ENCODE measurements around the gene FUT1. TPM values are rescaled to one million over a fixed set of nuclear protein-coding genes. Genes with fewer than 3 reads are reported as not detected.

Gene FUT1
- total and polyA plus RNA-seq, 2 of the 8 experiments (the other 6 are each of a cell fraction or from before 2014, with no cell fraction given) = 7.4 to 12.9 TPM

- DNase-seq (ENCODE audit: low read depth in 1 of 2, low spot score in 2 of 2) = no peak
- H3K4me3 ChIP-seq (ENCODE audit: extremely low read depth in 1 of 4, insufficient read depth in 2 of 4, low read depth in 3 of 4, low read length in 4 of 4) = no peak overlapping the region
- no peak overlapping the region for H2BK15ac ChIP-seq (ENCODE audit: low read length)
- ChIA-PET POLR2A (ENCODE audit: partially characterized antibody) (interaction anchor here (0.7 to 7.7 kb wide), 8 partner anchors 10 to 81 kb away, joined by 3 to 59 read pairs (median 8); partner anchors contain the start of gene FUT2), CTCF (ENCODE audit: partially characterized antibody) (interaction anchor here (1.1 to 8.2 kb wide), 7 partner anchors 11 to 474 kb away, joined by 4 to 53 read pairs (median 14); no protein-coding TSS in a partner anchor)
- no peaks in the 10 kb centered on the region for H3K27me3 ChIP-seq (replicated peaks in 1 of 4; ENCODE audit: control insufficient read depth in 3 of 4, extremely low read depth in 1 of 4, insufficient read depth in 3 of 4, low read length in 3 of 4)
- no peak overlapping the region for H3K4ac ChIP-seq (replicated peaks; ENCODE audit: insufficient read length, low read depth, low read length)
- no peak overlapping the region for H2AK5ac ChIP-seq (ENCODE audit: low read depth, low read length)
- no peak overlapping the region for H4K8ac ChIP-seq (ENCODE audit: extremely low read depth, insufficient read depth, low read length)
- peaks cover 15% of the 10 kb centered on the region; the same call in 1 of the 2 replicates for H3K23me2 ChIP-seq (ENCODE audit: low read depth, low read length)
- no peak overlapping the region for H3K4me2 ChIP-seq (ENCODE audit: insufficient read depth in 1 of 2, low read depth in 2 of 2, low read length in 2 of 2)
- no peak overlapping the region for H2BK120ac ChIP-seq (replicated peaks; ENCODE audit: low read depth, low read length)
- H3K27ac ChIP-seq (ENCODE audit: low read depth, low read length) = no peak overlapping the region
- H3K23ac ChIP-seq (ENCODE audit: insufficient read length) = no peak overlapping the region
- H3K9ac ChIP-seq (replicated peaks in 1 of 4; ENCODE audit: extremely low read depth in 1 of 4, low read depth in 3 of 4, low read length in 3 of 4) = no peak overlapping the region
- no peak overlapping the region for H2BK5ac ChIP-seq (ENCODE audit: low read depth, low read length)
- H3K18ac ChIP-seq (ENCODE audit: extremely low read depth, low read length) = no peak overlapping the region
- H2BK20ac ChIP-seq (ENCODE audit: low read length) = no peak overlapping the region
- no peaks in the 10 kb centered on the region for H3K79me2 ChIP-seq (ENCODE audit: control insufficient read depth in 1 of 2, insufficient read depth in 2 of 2, low read length in 2 of 2)
- peaks cover 0 to 15% (median 3%) of the 10 kb centered on the region in 4 experiments; a peak in 4 of 7 replicates for H3K4me1 ChIP-seq (replicated peaks in 1 of 4; ENCODE audit: control insufficient read depth in 3 of 4, insufficient read depth in 4 of 4, low read length in 3 of 4)
- H3K9me3 ChIP-seq (ENCODE audit: insufficient read depth in 2 of 2, low read depth in 1 of 2, low read length in 1 of 2) = 0 out of 4 replicates have a peak, but pooled peaks cover 0 to 3% of the 10 kb centered on the region in 2 experiments
- no peak overlapping the region for H4K91ac ChIP-seq (replicated peaks; ENCODE audit: insufficient read length, low read length)
- H2BK12ac ChIP-seq (ENCODE audit: low read depth, low read length) = no peak overlapping the region
- no peak for FAIRE-seq
- 89% methylated on average over 4 of the region's 4 CpGs; no CpG with 5 or more reads in 1 of the 2 experiments for WGBS, 2 experiments (ENCODE audit: extremely low coverage in 1 of 2, insufficient coverage in 1 of 2, insufficient read length in 1 of 2, insufficient replicate concordance in 2 of 2, low coverage in 1 of 2, low lambda C conversion rate in 2 of 2, missing lambda C conversion rate in 1 of 2)
- no peak overlapping the region for H2AFZ ChIP-seq (ENCODE audit: low read length)
- H3K56ac ChIP-seq (replicated peaks; ENCODE audit: insufficient read length, low read depth, low read length) = no peak overlapping the region
- H4K20me1 ChIP-seq (replicated peaks in 1 of 2; ENCODE audit: control insufficient read depth in 1 of 2, insufficient read depth in 2 of 2, low read length in 2 of 2) = no peaks in the 10 kb centered on the region
- H4K5ac ChIP-seq (ENCODE audit: insufficient read length, low read depth, low read length) = no peak overlapping the region
- no peaks in the 10 kb centered on the region for H3K79me1 ChIP-seq (ENCODE audit: low read depth, low read length)
- H3K36me3 ChIP-seq (ENCODE audit: control insufficient read depth in 2 of 4, insufficient read depth in 4 of 4, low read length in 3 of 4) = no peaks in the 10 kb centered on the region
- no peak overlapping the region for H3K14ac ChIP-seq (ENCODE audit: insufficient read length)
- no peak for TF ChIP-seq MAX (IDR thresholded peaks at IDR 0.05)
- TF ChIP-seq TAF1 (IDR thresholded peaks at IDR 0.05; ENCODE audit: low read depth, low read length) = no peak
- no peak for TF ChIP-seq KDM1A (IDR thresholded peaks at IDR 0.05; ENCODE audit: borderline replicate concordance, low read length)
- no peak for TF ChIP-seq BCL11A (IDR thresholded peaks at IDR 0.05; ENCODE audit: low read depth in 2 of 2, low read length in 2 of 2)
- no peak for TF ChIP-seq CTCF (IDR thresholded peaks at IDR 0.05; ENCODE audit: control extremely low read depth in 1 of 3, insufficient read depth in 1 of 3, low read depth in 1 of 3, low read length in 3 of 3)
- TF ChIP-seq YY1 (IDR thresholded peaks at IDR 0.05; ENCODE audit: low read depth, low read length) = no peak
- no peak for TF ChIP-seq TAF7 (optimal IDR thresholded peaks at IDR 0.05; ENCODE audit: borderline replicate concordance, low read depth, low read length)
- TF ChIP-seq SP2 (IDR thresholded peaks at IDR 0.05; ENCODE audit: low read length) = no peak
- TF ChIP-seq RNF2 (IDR thresholded peaks at IDR 0.05; ENCODE audit: borderline replicate concordance, low read depth, low read length, missing control alignments, poor library complexity, severe bottlenecking) = no peak
These were observed 41.3 kb downstream of the FUT1 start for GRCh38 chr19:48711106-48711662.

All from H1 (cell line).